ENCODE measurements around the gene IMPA2. TPM values are rescaled to one million over a fixed set of nuclear protein-coding genes. Genes with fewer than 3 reads are reported as not detected.
A peak's percentile ranks its signal among the peaks of the same experiment; 100 is the strongest.

Gene IMPA2
- total RNA-seq, 2 experiments from 2014 or later: 1.7 to 2.5 TPM

DNA sequence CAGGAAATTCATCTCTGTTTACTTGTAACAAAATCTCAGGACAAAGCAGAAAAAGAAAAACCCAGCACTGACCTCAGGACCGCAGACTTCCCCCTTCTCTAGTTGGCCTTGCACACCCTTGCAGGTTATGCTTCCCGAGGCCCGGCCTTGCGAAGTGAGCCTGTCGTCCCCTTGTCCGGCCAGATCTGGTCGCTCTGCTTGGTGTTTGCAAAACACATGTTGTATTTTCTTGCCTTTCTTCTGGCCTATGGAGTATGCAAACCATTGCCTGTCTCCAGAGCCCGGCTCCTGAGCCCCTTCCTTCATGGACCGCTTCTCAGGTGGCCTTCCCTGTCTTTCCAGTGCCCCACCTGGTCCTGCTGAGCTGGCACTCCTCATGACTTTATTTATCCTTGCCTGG is 4.8 kb downstream of the IMPA2 start:
- Histone ChIP-seq H3K27me3 (ENCODE audit: control insufficient read depth in 1 of 2, insufficient read depth in 2 of 2, low read length in 2 of 2) (no peaks in the 10 kb centered on the region), H3K4me1 (ENCODE audit: insufficient read depth, low read length) (peaks cover 11% of the 10 kb centered on the region), H3K9me3 (ENCODE audit: control insufficient read depth in 1 of 2, insufficient read depth in 1 of 2, low read length in 2 of 2) (no peaks in the 10 kb centered on the region), H3K4me3 (ENCODE audit: low read length) (no peak overlapping the region), H3K36me3 (ENCODE audit: insufficient read depth, low read length) (no peaks in the 10 kb centered on the region), H3K27ac (ENCODE audit: low read depth in 1 of 2, low read length in 2 of 2) (no peak overlapping the region)
- Mint-ChIP-seq H3K4me3 (no peak overlapping the region), H3K9me3 (no peaks in the 10 kb centered on the region), H3K4me1 (ENCODE audit: low read depth) (peaks cover 6% of the 10 kb centered on the region), H3K27me3 (no peaks in the 10 kb centered on the region), H3K36me3 (ENCODE audit: low read depth) (peaks cover 3% of the 10 kb centered on the region), H3K27ac (no peak overlapping the region)
- intact Hi-C loops (cut with DNase I, micrococcal nuclease): no loop called here
- POLR2A ChIA-PET: no interaction called here
- no peak for ATAC-seq (ENCODE audit: poor library complexity)
- no peak for DNase-seq
- CTCF ChIA-PET: no interaction called here
- TF ChIP-seq, protein P1, sequence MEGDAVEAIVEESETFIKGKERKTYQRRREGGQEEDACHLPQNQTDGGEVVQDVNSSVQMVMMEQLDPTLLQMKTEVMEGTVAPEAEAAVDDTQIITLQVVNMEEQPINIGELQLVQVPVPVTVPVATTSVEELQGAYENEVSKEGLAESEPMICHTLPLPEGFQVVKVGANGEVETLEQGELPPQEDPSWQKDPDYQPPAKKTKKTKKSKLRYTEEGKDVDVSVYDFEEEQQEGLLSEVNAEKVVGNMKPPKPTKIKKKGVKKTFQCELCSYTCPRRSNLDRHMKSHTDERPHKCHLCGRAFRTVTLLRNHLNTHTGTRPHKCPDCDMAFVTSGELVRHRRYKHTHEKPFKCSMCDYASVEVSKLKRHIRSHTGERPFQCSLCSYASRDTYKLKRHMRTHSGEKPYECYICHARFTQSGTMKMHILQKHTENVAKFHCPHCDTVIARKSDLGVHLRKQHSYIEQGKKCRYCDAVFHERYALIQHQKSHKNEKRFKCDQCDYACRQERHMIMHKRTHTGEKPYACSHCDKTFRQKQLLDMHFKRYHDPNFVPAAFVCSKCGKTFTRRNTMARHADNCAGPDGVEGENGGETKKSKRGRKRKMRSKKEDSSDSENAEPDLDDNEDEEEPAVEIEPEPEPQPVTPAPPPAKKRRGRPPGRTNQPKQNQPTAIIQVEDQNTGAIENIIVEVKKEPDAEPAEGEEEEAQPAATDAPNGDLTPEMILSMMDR (IDR thresholded peaks at IDR 0.05): no peak

DNA sequence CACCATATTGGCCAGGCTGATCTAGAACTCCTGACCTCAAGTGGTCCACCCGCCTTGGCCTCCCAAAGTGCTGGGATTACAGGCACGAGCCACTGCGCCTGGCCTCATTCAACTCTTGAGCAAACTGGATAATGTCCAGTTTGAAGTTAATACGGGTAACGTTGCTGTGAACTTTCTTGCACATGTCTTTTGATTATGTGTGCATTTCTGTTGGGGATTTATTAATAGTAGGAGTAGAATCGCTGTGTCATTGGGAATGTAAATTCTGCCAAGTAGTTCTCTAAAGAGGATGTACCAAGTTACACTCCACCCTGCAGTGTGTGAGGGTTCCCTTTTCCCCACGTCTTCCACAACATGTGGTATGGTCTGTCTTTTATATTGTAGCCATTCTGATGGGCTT is 6.2 kb downstream of the IMPA2 start:
- Mint-ChIP-seq H3K4me1 (ENCODE audit: low read depth) (no peaks in the 10 kb centered on the region), H3K27ac (no peak overlapping the region), H3K9me3 (no peaks in the 10 kb centered on the region), H3K36me3 (ENCODE audit: low read depth) (no peaks in the 10 kb centered on the region), H3K4me3 (no peak overlapping the region), H3K27me3 (no peaks in the 10 kb centered on the region)
- ChIA-PET POLR2A (no interaction called here), CTCF (no interaction called here)
- peaks cover 1% of the 10 kb centered on the region for H3K4me1 ChIP-seq (ENCODE audit: insufficient read depth, low read length)
- intact Hi-C loops (cut with DNase I, micrococcal nuclease): no loop called here
- ATAC-seq (ENCODE audit: poor library complexity) (no peak), DNase-seq (peak in 2 of 14 experiments; percentile 13 to 16)
- no peaks in the 10 kb centered on the region for H3K36me3 ChIP-seq (ENCODE audit: insufficient read depth, low read length)
- no peaks in the 10 kb centered on the region for H3K9me3 ChIP-seq (ENCODE audit: control insufficient read depth in 1 of 2, insufficient read depth in 1 of 2, low read length in 2 of 2)
- no peak overlapping the region for H3K4me3 ChIP-seq (ENCODE audit: low read length)
- no peaks in the 10 kb centered on the region for H3K27me3 ChIP-seq (ENCODE audit: control insufficient read depth in 1 of 2, insufficient read depth in 2 of 2, low read length in 2 of 2)
- TF ChIP-seq, protein P1 (IDR thresholded peaks at IDR 0.05): no peak
- H3K27ac ChIP-seq (ENCODE audit: low read depth in 1 of 2, low read length in 2 of 2): no peak overlapping the region

DNA sequence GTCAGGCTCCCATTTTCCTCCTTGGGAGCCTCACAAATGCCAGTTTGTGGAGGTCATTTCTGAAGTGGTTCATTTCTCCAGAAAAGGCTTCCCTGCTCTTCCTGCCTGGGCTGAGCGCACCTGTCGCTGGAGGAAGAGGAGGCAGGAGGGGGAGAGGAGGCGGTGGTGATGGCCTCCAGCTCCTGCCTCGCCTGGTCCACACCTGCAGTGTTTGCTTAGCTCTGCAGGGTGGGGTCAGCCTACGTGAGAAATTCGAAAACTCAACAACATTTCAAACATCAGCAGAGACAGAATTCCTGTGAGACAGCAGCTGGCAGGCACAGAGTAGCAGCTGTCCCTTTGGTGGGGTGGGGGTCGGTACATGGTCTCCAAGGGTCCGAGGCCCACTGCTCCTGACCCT is 7.9 kb downstream of the IMPA2 start:
- intact Hi-C loops (cut with DNase I, micrococcal nuclease): no loop called here

More for the DNA sequence above, 7.9 kb downstream of the IMPA2 start:
- H3K4me1 Mint-ChIP-seq (ENCODE audit: low read depth): no peaks in the 10 kb centered on the region
- Histone ChIP-seq H3K36me3 (ENCODE audit: insufficient read depth, low read length) (no peaks in the 10 kb centered on the region), H3K4me1 (ENCODE audit: insufficient read depth, low read length) (no peaks in the 10 kb centered on the region), H3K4me3 (ENCODE audit: low read length) (no peak overlapping the region), H3K27ac (ENCODE audit: low read depth in 1 of 2, low read length in 2 of 2) (no peak overlapping the region), H3K27me3 (ENCODE audit: control insufficient read depth in 1 of 2, insufficient read depth in 2 of 2, low read length in 2 of 2) (no peaks in the 10 kb centered on the region), H3K9me3 (ENCODE audit: control insufficient read depth in 1 of 2, insufficient read depth in 1 of 2, low read length in 2 of 2) (no peaks in the 10 kb centered on the region)
- DNase-seq (no peak), ATAC-seq (ENCODE audit: poor library complexity) (no peak)
- ChIA-PET POLR2A (no interaction called here), CTCF (no interaction called here)
- TF ChIP-seq, protein P1 (IDR thresholded peaks at IDR 0.05): no peak
- H3K9me3 Mint-ChIP-seq: no peaks in the 10 kb centered on the region
- no peak overlapping the region for H3K4me3 Mint-ChIP-seq
- H3K27me3 Mint-ChIP-seq: no peaks in the 10 kb centered on the region
- H3K36me3 Mint-ChIP-seq (ENCODE audit: low read depth): no peaks in the 10 kb centered on the region
- no peak overlapping the region for H3K27ac Mint-ChIP-seq
